HG03432 (cell line): ENCODE measurements around the gene PKNOX1.
"Not testable (repeated sequence)": the region's sequence is repeated elsewhere in the genome, so short reads cannot be mapped to it uniquely, and the experiment has no call there.

Source experiments
- ATAC-seq: cut with Tn5 transposase; IDR thresholded peaks from one replicate; pipeline ENCODE4 v1.9.1; 2021; ENCODE audit warnings: mild to moderate bottlenecking, moderate library complexity; ENCODE audit not compliant: unreplicated experiment

Gene PKNOX1

GRCh38 chr21:42973991-42974831 lies at the start of gene PKNOX1:
Gene PKNOX1, plus strand, starts transcription at chr21:42974562. Its CDS starts 29,820 bp downstream, at chr21:43004382.
- ATAC-seq, result peak; percentile 87

- no peak for ATAC-seq
These were observed 49.0 kb upstream of the PKNOX1 start, which contains the start of gene ERVH48-1 for GRCh38 chr21:42925114-42925926. Gene ERVH48-1, minus strand, starts transcription at chr21:42925630. Its CDS starts 6,624 bp downstream, at chr21:42919006.

GRCh38 chr21:42927474-42928200 lies 46.7 kb upstream of the PKNOX1 start:
- not testable (repeated sequence) for ATAC-seq

- ATAC-seq, result no peak
These were observed 44.4 kb upstream of the PKNOX1 start for GRCh38 chr21:42929969-42930368.

- no peak for ATAC-seq
These were observed 42.7 kb upstream of the PKNOX1 start for GRCh38 chr21:42931560-42932235.

- not testable (repeated sequence) for ATAC-seq
These were observed 41.8 kb upstream of the PKNOX1 start for GRCh38 chr21:42932378-42933136.

GRCh38 chr21:42933137-42933970 lies 41.0 kb upstream of the PKNOX1 start:
- not testable (repeated sequence) for ATAC-seq

GRCh38 chr21:42933973-42934372 lies 40.4 kb upstream of the PKNOX1 start:
- not testable (repeated sequence) for ATAC-seq

GRCh38 chr21:42936360-42936759 lies 38.0 kb upstream of the PKNOX1 start:
- ATAC-seq, result not testable (repeated sequence)

- not testable (repeated sequence) for ATAC-seq
These were observed 37.1 kb upstream of the PKNOX1 start for GRCh38 chr21:42937034-42937940.

- no peak for ATAC-seq
These were observed 36.3 kb upstream of the PKNOX1 start for GRCh38 chr21:42937960-42938605.

- ATAC-seq, result not testable (repeated sequence)
These were observed 35.8 kb upstream of the PKNOX1 start for GRCh38 chr21:42938606-42938995.

- ATAC-seq, result no peak
These were observed 34.6 kb upstream of the PKNOX1 start for GRCh38 chr21:42939582-42940413.

- no peak for ATAC-seq
These were observed 32.7 kb upstream of the PKNOX1 start for GRCh38 chr21:42941696-42942085.

GRCh38 chr21:42942244-42942643 lies 32.1 kb upstream of the PKNOX1 start:
- no peak for ATAC-seq

GRCh38 chr21:42949094-42949755 lies 25.1 kb upstream of the PKNOX1 start:
- ATAC-seq, result not testable (repeated sequence)
